Lower leg skin (tissue), 3 donors: Measurements from ENCODE around the gene PRSS1.

Experiments used
- CTCF ChIP-seq, 3 donors: fragments of 450-650 bp; IDR thresholded peaks; one replicate each; pipeline ENCODE4 v1.5.1; 2016; ENCODE audit warnings: antibody characterized with exemption in 3 of 3, mild to moderate bottlenecking in 3 of 3, moderate library complexity in 2 of 3
- POLR2A ChIP-seq, 2 donors: fragments of 450-650 bp; IDR thresholded peaks; one replicate each; pipeline ENCODE4 v1.6.1; 2016 to 2017; ENCODE audit warnings: antibody characterized with exemption in 2 of 2, mild to moderate bottlenecking in 1 of 2, moderate library complexity in 1 of 2

GRCh38 chr7:142793156-142793555 lies 43.9 kb downstream of the PRSS1 start:
- TF ChIP-seq CTCF (IDR thresholded peaks at IDR 0.05) (no peak), POLR2A (IDR thresholded peaks at IDR 0.05) (no peak)
